Caco-2 (cell line): ENCODE data around the gene SERTAD2. TPM values are rescaled to one million over a fixed set of nuclear protein-coding genes. Genes with fewer than 3 reads are reported as not detected.

Experiments used
- Bru-seq: library from RNA; stranded (reverse); fragments of 400-500 nt; gene quantifications from one replicate; lab custom pipeline; 2021; lab: Mats Ljungman, UMichigan
- BruChase-seq, 2 experiments: library from RNA; stranded (reverse); fragments of 400-500 nt; gene quantifications; one replicate each; lab custom pipeline; 2021; lab: Mats Ljungman, UMichigan
- BruUV-seq: library from RNA; stranded (reverse); fragments of 400-500 nt; replicated peaks from 2 replicates; lab custom pipeline; 2021; lab: Mats Ljungman, UMichigan
- CTCF ChIA-PET: fragments of 300-600 bp; sonication (Branson Sonifier 250); formaldehyde crosslinking; loops from one replicate; lab custom pipeline; 2022; ENCODE audit warnings: antibody characterized with exemption; lab: Charles Lee
- POLR2A ChIA-PET: fragments of 300-600 bp; sonication (Branson Sonifier 250); formaldehyde crosslinking; loops from one replicate; lab custom pipeline; 2022; ENCODE audit warnings: antibody characterized with exemption; lab: Charles Lee
- DNase-seq, 2 experiments: peaks; one replicate each; pipeline versions ENCODE4 v3.0.0 to v3.0.0-alpha.2; 2020 to 2022
- H3K27me3 ChIP-seq: replicated peaks from 2 replicates; pipeline ENCODE4 v1.6.0; 2011; ENCODE audit warnings: low read length; ENCODE audit not compliant: control insufficient read depth, insufficient read depth
- H3K36me3 ChIP-seq: 2 replicates; pipeline ENCODE4 v1.5.1; 2011; ENCODE audit warnings: low read length; ENCODE audit not compliant: control insufficient read depth, insufficient read depth
- H3K4me1 ChIP-seq: fragments of 250-450 bp; sonication (Bioruptor Pico); 2 replicates; pipeline ENCODE4 v1.5.1; 2020; ENCODE audit warnings: mild to moderate bottlenecking
- H3K4me3 ChIP-seq: 2 replicates; pipeline ENCODE4 v1.5.1; 2011; ENCODE audit warnings: low read depth, mild to moderate bottlenecking, control low read depth, low read length
- H3K9me3 ChIP-seq: fragments of 250-450 bp; sonication (Bioruptor Pico); 2 replicates; pipeline ENCODE4 v1.5.1; 2020; ENCODE audit warnings: mild to moderate bottlenecking, moderate library complexity
- H3K27ac Mint-ChIP-seq: one replicate; pipeline ENCODE4 v1.8.0; 2022; ENCODE audit warnings: mixed read lengths; ENCODE audit not compliant: unreplicated experiment
- H3K27me3 Mint-ChIP-seq: one replicate; pipeline ENCODE4 v1.8.0; 2022; ENCODE audit warnings: mixed read lengths; ENCODE audit not compliant: insufficient read depth, unreplicated experiment
- H3K36me3 Mint-ChIP-seq: one replicate; pipeline ENCODE4 v1.8.0; 2022; ENCODE audit warnings: mild to moderate bottlenecking, mixed read lengths; ENCODE audit not compliant: insufficient read depth, unreplicated experiment
- H3K4me1 Mint-ChIP-seq: one replicate; pipeline ENCODE4 v1.8.0; 2022; ENCODE audit warnings: low read depth, mixed read lengths; ENCODE audit not compliant: unreplicated experiment
- H3K4me3 Mint-ChIP-seq: one replicate; pipeline ENCODE4 v1.8.0; 2022; ENCODE audit warnings: mild to moderate bottlenecking, moderate library complexity, mixed read lengths; ENCODE audit not compliant: unreplicated experiment
- H3K9me3 Mint-ChIP-seq: one replicate; pipeline ENCODE4 v1.8.0; 2022; ENCODE audit warnings: mixed read lengths; ENCODE audit not compliant: unreplicated experiment
- CTCF ChIP-seq, 2 experiments: fragments of 200-600 bp in 1 of 2; IDR thresholded peaks; 1 replicate in 1 of 2; 2 replicates in 1 of 2; pipeline versions ENCODE4 v1.5.1 to v1.8.0; 2011 to 2022; ENCODE audit warnings: antibody characterized with exemption in 1 of 2, control low read depth in 1 of 2, inconsistent platforms in 1 of 2, low read depth in 1 of 2, low read length in 1 of 2, mild to moderate bottlenecking in 1 of 2, moderate library complexity in 1 of 2; ENCODE audit not compliant: insufficient read depth in 1 of 2, severe bottlenecking in 1 of 2, unreplicated experiment in 1 of 2
- intact Hi-C: fragments of 100-400 bp; cut with micrococcal nuclease; formaldehyde crosslinking; loops from one replicate; pipeline ENCODE4 v1.10.0; 2022; ENCODE audit not compliant: unreplicated experiment
- long read RNA-seq: library from polyadenylated mRNA; stranded (forward); transcript quantifications from one replicate; pipeline ENCODE4 v2.0.0, GENCODE V29; 2022
- total RNA-seq: library from RNA; stranded (reverse); gene quantifications from 2 replicates; pipeline ENCODE4 v1.2.3, GENCODE V29; 2022

Gene SERTAD2
- total RNA-seq (25.1 and 25.8 TPM in 2 replicates), Bru-seq, nascent RNA (percentile 95 among the genes with signal in this experiment), BruChase-seq, experiment 1, labeled RNA remaining after a 2-hour chase (percentile 96 among the genes with signal in this experiment), BruChase-seq, experiment 2, labeled RNA remaining after a 6-hour chase (percentile 79 among the genes with signal in this experiment)
- long read RNA-seq, full-length matches to known transcripts, result 1 of 12 reads
- long read RNA-seq, partial matches to known transcripts, result 0 of 12 reads
- long read RNA-seq, other reads (novel, unspliced or antisense), result 11 of 12 reads

- H3K27me3 Mint-ChIP-seq, result no peaks in the 10 kb centered on the region
- POLR2A ChIA-PET, result interaction anchor here (0.6 to 4.7 kb wide), 27 partner anchors 8 to 556 kb away, joined by 3 to 98 read pairs (median 4); partner anchors contain the start of genes AFTPH and CEP68
- Histone ChIP-seq H3K4me1 (peaks cover 35% of the 10 kb centered on the region), H3K4me3 (peak within 1 kb of the TSS; percentile 92), H3K9me3 (no peaks in the 10 kb centered on the region), H3K36me3 (no peaks in the 10 kb centered on the region), H3K27me3 (no peaks in the 10 kb centered on the region)
- peak within 1 kb of the TSS; percentile 91 for H3K4me3 Mint-ChIP-seq
- H3K36me3 Mint-ChIP-seq, result peaks cover 26% of the 10 kb centered on the region
- TF ChIP-seq CTCF (IDR thresholded peaks at IDR 0.05; ENCODE audit: insufficient read depth in 1 of 2, low read depth in 1 of 2, low read length in 1 of 2, severe bottlenecking in 1 of 2, unreplicated experiment in 1 of 2), result peak in 1 of 2 experiments; percentile 12
- peak; percentile 91 to 92 for DNase-seq
- H3K27ac Mint-ChIP-seq, result peak within 1 kb of the TSS; percentile 82
- no TSS peak for BruUV-seq
- CTCF ChIA-PET, result interaction anchor here (0.7 to 3.2 kb wide), 10 partner anchors 9 to 373 kb away, joined by 3 to 31 read pairs (median 4); no protein-coding TSS in a partner anchor
- intact Hi-C loops, result loop anchor here (2.0 to 10.0 kb wide), 5 partner anchors 45 to 571 kb away; partner anchors contain the start of genes ACTR2 and AFTPH
- peaks cover 45% of the 10 kb centered on the region for H3K4me1 Mint-ChIP-seq
- no peaks in the 10 kb centered on the region for H3K9me3 Mint-ChIP-seq
These were observed at the start of gene SERTAD2 for GRCh38 chr2:64653109-64654062. SERTAD2 (minus strand) TSS chr2:64653913; CDS start chr2:64636871, 17,042 bp downstream.

GRCh38 chr2:64700133-64700809 lies 46.6 kb upstream of the SERTAD2 start:
- POLR2A ChIA-PET, result no interaction called here
- Mint-ChIP-seq H3K4me1 (peaks cover 31% of the 10 kb centered on the region), H3K9me3 (no peaks in the 10 kb centered on the region), H3K36me3 (no peaks in the 10 kb centered on the region), H3K27ac (no peak overlapping the region), H3K27me3 (no peaks in the 10 kb centered on the region), H3K4me3 (no peak overlapping the region)
- DNase-seq, result no peak
- intact Hi-C loops, result no loop called here
- Histone ChIP-seq H3K9me3 (no peaks in the 10 kb centered on the region), H3K4me1 (peaks cover 26% of the 10 kb centered on the region), H3K4me3 (no peak overlapping the region), H3K27me3 (no peaks in the 10 kb centered on the region), H3K36me3 (no peaks in the 10 kb centered on the region)
- TF ChIP-seq CTCF (IDR thresholded peaks at IDR 0.05; ENCODE audit: insufficient read depth in 1 of 2, low read depth in 1 of 2, low read length in 1 of 2, severe bottlenecking in 1 of 2, unreplicated experiment in 1 of 2), result no peak
- CTCF ChIA-PET, result no interaction called here
- BruUV-seq, result no TSS peak
